ENCODE measurements around the gene ZNF428.

DNA sequence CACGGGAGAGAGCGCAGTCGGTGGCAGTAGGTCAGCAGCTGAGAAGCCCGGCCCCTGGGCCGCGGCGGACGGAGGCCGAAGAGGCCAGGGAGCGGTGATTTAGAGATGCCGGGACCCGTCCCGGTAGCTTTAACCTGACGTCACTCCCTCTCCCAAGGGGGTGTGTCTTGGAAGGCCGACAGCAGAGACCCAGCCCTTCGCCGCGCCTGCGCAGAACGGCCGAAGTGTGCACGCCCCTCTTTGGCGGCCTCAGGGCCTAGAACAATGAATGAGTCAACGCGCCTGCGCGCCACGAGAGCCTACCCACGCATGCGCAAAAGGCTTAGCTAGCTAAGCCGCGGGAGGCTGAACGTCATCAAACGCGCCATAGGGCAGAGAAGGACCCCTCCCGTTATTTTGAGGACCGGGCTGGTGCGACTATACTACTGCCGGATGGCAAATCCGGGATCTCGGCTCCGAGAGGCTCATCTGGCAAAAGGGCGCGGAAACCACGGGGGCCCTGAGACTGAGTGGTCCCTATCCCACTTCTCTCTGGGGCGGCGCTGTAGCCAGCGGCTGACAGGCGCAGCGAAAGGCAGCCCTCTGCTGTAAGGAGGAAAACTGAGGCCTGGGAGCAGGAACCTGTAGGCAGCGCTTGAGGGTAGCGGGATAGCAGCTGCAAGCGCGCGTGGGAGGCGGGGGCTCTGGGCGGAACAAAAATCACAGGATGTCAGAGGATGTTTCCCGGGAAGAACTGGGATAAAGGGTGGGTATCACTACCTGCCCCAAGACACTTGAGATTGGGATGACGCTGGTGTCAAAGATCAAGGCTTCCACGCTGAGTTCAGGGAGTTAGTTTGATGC is 23.2 kb downstream of the ZNF428 start, which contains the start of the genes IRGQ and ZNF576:
- TF ChIP-seq, protein P1, sequence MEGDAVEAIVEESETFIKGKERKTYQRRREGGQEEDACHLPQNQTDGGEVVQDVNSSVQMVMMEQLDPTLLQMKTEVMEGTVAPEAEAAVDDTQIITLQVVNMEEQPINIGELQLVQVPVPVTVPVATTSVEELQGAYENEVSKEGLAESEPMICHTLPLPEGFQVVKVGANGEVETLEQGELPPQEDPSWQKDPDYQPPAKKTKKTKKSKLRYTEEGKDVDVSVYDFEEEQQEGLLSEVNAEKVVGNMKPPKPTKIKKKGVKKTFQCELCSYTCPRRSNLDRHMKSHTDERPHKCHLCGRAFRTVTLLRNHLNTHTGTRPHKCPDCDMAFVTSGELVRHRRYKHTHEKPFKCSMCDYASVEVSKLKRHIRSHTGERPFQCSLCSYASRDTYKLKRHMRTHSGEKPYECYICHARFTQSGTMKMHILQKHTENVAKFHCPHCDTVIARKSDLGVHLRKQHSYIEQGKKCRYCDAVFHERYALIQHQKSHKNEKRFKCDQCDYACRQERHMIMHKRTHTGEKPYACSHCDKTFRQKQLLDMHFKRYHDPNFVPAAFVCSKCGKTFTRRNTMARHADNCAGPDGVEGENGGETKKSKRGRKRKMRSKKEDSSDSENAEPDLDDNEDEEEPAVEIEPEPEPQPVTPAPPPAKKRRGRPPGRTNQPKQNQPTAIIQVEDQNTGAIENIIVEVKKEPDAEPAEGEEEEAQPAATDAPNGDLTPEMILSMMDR (IDR thresholded peaks at IDR 0.05) = no peak
- no peak for TF ChIP-seq EZH2 (IDR thresholded peaks at IDR 0.05)
- TF ChIP-seq EZH2phosphoT487 (IDR thresholded peaks at IDR 0.05) = no peak

Measured in neural progenitor cell (in vitro differentiated cells).